ENCODE results near the gene TMX1. TPM values are rescaled to one million over a fixed set of nuclear protein-coding genes. Genes with fewer than 3 reads are reported as not detected.

TMX1 gene
- total RNA-seq, 2 donors from 2014 or later: 38.9 to 40.1 TPM

- Histone ChIP-seq H3K27me3 (no peaks in the 10 kb centered on the region), H3K9ac (ENCODE audit: low read depth in 2 of 2, low read length in 2 of 2) (no peak overlapping the region), H3K4me1 (no peaks in the 10 kb centered on the region), H3K27ac (no peak overlapping the region), H3K4me3 (no peak overlapping the region), H3K36me3 (no peaks in the 10 kb centered on the region), H3K9me3 (no peaks in the 10 kb centered on the region)
- no peak for TF ChIP-seq CTCF (IDR thresholded peaks at IDR 0.05)
- intact Hi-C loops (cut with DNase I): no loop called here
- DNase-seq: no peak
Observed at GRCh38 chr14:51206462-51206861, 33.6 kb upstream of the TMX1 start.

- no peak for DNase-seq
- no peaks in the 10 kb centered on the region for H3K36me3 ChIP-seq
- no peak overlapping the region for H3K9ac ChIP-seq (ENCODE audit: low read depth in 2 of 2, low read length in 2 of 2)
- H3K27me3 ChIP-seq: no peaks in the 10 kb centered on the region
- H3K4me3 ChIP-seq: no peak overlapping the region
- no peak overlapping the region for H3K27ac ChIP-seq
- no peaks in the 10 kb centered on the region for H3K4me1 ChIP-seq
- intact Hi-C loops (cut with DNase I): no loop called here
- no peak for TF ChIP-seq CTCF (IDR thresholded peaks at IDR 0.05)
- H3K9me3 ChIP-seq: no peaks in the 10 kb centered on the region
Observed at GRCh38 chr14:51207621-51208020, 32.4 kb upstream of the TMX1 start.

GRCh38 chr14:51208982-51209381, 31.1 kb upstream of the TMX1 start:
- H3K36me3 ChIP-seq: no peaks in the 10 kb centered on the region
- H3K9ac ChIP-seq (ENCODE audit: low read depth in 2 of 2, low read length in 2 of 2): no peak overlapping the region
- no peaks in the 10 kb centered on the region for H3K4me1 ChIP-seq
- no peaks in the 10 kb centered on the region for H3K9me3 ChIP-seq
- TF ChIP-seq CTCF (IDR thresholded peaks at IDR 0.05): no peak
- H3K4me3 ChIP-seq: no peak overlapping the region
- intact Hi-C loops (cut with DNase I): no loop called here
- H3K27me3 ChIP-seq: no peaks in the 10 kb centered on the region
- no peak for DNase-seq
- no peak overlapping the region for H3K27ac ChIP-seq

- no peaks in the 10 kb centered on the region for H3K9me3 ChIP-seq
- H3K4me3 ChIP-seq: no peak overlapping the region
- intact Hi-C loops (cut with DNase I): no loop called here
- no peaks in the 10 kb centered on the region for H3K4me1 ChIP-seq
- DNase-seq: no peak
- TF ChIP-seq CTCF (IDR thresholded peaks at IDR 0.05): no peak
- H3K9ac ChIP-seq (ENCODE audit: low read depth in 2 of 2, low read length in 2 of 2): no peak overlapping the region
- no peaks in the 10 kb centered on the region for H3K27me3 ChIP-seq
- no peak overlapping the region for H3K27ac ChIP-seq
- H3K36me3 ChIP-seq: no peaks in the 10 kb centered on the region
Observed at GRCh38 chr14:51209457-51209856, 30.6 kb upstream of the TMX1 start.

- no peaks in the 10 kb centered on the region for H3K36me3 ChIP-seq
- no peaks in the 10 kb centered on the region for H3K4me1 ChIP-seq
- intact Hi-C loops (cut with DNase I): no loop called here
- no peak for DNase-seq
- H3K27ac ChIP-seq: no peak overlapping the region
- no peak for TF ChIP-seq CTCF (IDR thresholded peaks at IDR 0.05)
- H3K27me3 ChIP-seq: no peaks in the 10 kb centered on the region
- no peak overlapping the region for H3K4me3 ChIP-seq
- H3K9me3 ChIP-seq: no peaks in the 10 kb centered on the region
- H3K9ac ChIP-seq (ENCODE audit: low read depth in 2 of 2, low read length in 2 of 2): no peak overlapping the region
Observed at GRCh38 chr14:51210594-51210993, 29.5 kb upstream of the TMX1 start.

GRCh38 chr14:51211149-51211548, 28.9 kb upstream of the TMX1 start:
- no peaks in the 10 kb centered on the region for H3K9me3 ChIP-seq
- H3K27ac ChIP-seq: no peak overlapping the region
- H3K9ac ChIP-seq (ENCODE audit: low read depth in 2 of 2, low read length in 2 of 2): no peak overlapping the region
- H3K27me3 ChIP-seq: no peaks in the 10 kb centered on the region
- no peaks in the 10 kb centered on the region for H3K4me1 ChIP-seq
- no peak for TF ChIP-seq CTCF (IDR thresholded peaks at IDR 0.05)
- intact Hi-C loops (cut with DNase I): no loop called here
- DNase-seq: no peak
- no peak overlapping the region for H3K4me3 ChIP-seq
- no peaks in the 10 kb centered on the region for H3K36me3 ChIP-seq
